Esophagus muscularis mucosa (tissue), 4 donors: ENCODE data around the gene GABARAP.

Experiments
- EP300 ChIP-seq: sonication (generic); formaldehyde crosslinking; IDR thresholded peaks from one replicate; pipeline ENCODE4 v1.6.1; 2017; ENCODE audit warnings: antibody characterized with exemption
- POLR2A ChIP-seq: fragments of 450-650 bp; IDR thresholded peaks from one replicate; pipeline ENCODE4 v1.6.1; 2017; ENCODE audit warnings: antibody characterized with exemption, moderate library complexity, mild to moderate bottlenecking, low read depth
- POLR2AphosphoS5 ChIP-seq, 2 donors: sonication (generic); formaldehyde crosslinking; IDR thresholded peaks; one replicate each; pipeline ENCODE4 v1.6.1; 2017; ENCODE audit warnings: antibody characterized with exemption in 2 of 2
- TF ChIP-seq, protein P1 (sequence below), 3 experiments: fragments of 200-600 bp in 2 of 3; fragments of 450-650 bp in 1 of 3; sonication (generic) in 2 of 3; IDR thresholded peaks; one replicate each; pipeline ENCODE4 v1.5.1; 2017 to 2019; ENCODE audit warnings: antibody characterized with exemption in 3 of 3, mild to moderate bottlenecking in 2 of 3, moderate library complexity in 1 of 3

DNA sequence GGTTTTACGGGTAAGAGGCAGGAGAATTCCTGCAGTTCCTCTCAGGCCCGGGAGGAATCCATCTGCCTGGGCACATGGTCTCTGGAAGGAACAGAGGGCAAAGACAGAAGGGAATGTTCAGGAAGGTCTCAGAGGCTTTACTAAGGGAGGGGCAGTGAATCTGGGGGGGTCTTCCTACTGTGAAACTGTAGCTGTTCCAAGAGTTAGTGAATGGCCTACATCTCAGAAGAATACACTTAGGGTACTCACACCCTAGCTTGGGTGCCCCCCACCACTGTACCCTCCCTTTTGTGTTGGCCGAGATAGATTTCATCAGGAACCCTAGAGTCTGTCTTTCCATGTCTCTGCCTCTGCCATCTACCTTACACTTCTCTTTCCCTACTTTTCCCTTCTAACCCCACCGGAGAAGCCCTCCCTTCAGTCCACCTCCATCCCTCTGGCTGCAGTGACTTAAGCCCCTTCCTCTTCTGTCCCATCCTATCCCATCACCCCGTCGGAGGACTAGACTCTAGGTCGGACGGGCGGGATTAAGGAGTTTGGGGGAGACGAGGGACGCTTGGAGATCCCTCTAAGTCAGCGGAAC lies 22.9 kb downstream of the GABARAP start:
- TF ChIP-seq, protein P1, sequence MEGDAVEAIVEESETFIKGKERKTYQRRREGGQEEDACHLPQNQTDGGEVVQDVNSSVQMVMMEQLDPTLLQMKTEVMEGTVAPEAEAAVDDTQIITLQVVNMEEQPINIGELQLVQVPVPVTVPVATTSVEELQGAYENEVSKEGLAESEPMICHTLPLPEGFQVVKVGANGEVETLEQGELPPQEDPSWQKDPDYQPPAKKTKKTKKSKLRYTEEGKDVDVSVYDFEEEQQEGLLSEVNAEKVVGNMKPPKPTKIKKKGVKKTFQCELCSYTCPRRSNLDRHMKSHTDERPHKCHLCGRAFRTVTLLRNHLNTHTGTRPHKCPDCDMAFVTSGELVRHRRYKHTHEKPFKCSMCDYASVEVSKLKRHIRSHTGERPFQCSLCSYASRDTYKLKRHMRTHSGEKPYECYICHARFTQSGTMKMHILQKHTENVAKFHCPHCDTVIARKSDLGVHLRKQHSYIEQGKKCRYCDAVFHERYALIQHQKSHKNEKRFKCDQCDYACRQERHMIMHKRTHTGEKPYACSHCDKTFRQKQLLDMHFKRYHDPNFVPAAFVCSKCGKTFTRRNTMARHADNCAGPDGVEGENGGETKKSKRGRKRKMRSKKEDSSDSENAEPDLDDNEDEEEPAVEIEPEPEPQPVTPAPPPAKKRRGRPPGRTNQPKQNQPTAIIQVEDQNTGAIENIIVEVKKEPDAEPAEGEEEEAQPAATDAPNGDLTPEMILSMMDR (IDR thresholded peaks at IDR 0.05): no peak
- TF ChIP-seq POLR2AphosphoS5 (IDR thresholded peaks at IDR 0.05) (no peak), POLR2A (no peak), EP300 (no peak)
